GM21786 (cell line): Measurements from ENCODE around the gene ANKRD6.

Source experiments
- ATAC-seq: cut with Tn5 transposase; IDR thresholded peaks from one replicate; pipeline ENCODE4 v1.9.1; 2021; ENCODE audit not compliant: unreplicated experiment

Gene ANKRD6

GRCh38 chr6:89464295-89464694, 31.3 kb downstream of the ANKRD6 start:
- no peak for ATAC-seq

- ATAC-seq: no peak
Measured at GRCh38 chr6:89467437-89467836, 34.5 kb downstream of the ANKRD6 start.

- no peak for ATAC-seq
Measured at GRCh38 chr6:89468998-89469397, 36.0 kb downstream of the ANKRD6 start.

DNA sequence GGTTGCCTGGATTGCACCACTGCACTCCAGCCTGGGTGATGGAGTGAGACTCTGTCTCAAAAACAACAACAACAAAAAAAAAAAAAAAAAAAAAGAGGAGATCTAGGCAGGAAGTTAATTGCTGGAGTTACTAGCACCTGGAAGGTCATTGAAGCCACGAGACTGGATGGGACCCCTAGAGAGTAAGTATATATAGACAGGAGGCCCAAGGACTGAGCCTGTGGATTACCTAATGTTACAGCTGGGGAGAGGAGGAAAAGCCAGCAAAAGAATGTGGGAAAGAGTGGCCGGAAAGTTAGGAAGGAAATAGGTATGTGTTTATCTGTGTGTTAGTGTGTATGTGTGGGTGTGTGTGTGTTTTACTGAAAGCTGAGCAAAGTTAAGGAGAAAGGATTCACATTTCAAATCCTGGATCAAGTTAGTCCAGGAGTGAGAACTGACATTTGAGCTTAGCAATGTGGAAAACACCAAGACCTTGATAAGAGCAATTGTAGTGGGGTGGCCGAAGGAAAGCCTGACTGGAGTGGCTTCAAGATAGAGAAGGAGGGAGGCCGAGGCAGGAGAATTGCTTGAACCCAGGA, 38.4 kb downstream of the ANKRD6 start:
- ATAC-seq: no peak

GRCh38 chr6:89475101-89475500, 42.1 kb downstream of the ANKRD6 start:
- no peak for ATAC-seq

DNA sequence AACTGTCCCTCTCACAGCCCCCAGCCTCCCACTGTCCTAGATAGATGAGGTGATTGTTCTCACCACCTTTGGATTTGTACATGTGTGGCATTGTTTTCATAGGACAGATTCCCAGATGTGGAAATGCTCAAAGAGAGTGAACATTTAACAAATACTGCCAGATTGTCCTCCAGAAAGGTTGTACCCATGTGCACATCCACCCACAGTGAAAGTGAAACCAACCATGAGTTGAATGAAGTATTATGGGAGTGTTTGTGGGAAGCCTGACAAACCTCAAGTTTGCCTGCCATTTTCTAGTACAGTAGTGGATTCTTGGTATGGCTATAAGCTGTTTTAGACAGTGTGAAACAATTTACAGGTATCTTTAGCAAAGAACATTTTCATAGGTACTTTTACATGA, 42.7 kb downstream of the ANKRD6 start:
- ATAC-seq: no peak

DNA sequence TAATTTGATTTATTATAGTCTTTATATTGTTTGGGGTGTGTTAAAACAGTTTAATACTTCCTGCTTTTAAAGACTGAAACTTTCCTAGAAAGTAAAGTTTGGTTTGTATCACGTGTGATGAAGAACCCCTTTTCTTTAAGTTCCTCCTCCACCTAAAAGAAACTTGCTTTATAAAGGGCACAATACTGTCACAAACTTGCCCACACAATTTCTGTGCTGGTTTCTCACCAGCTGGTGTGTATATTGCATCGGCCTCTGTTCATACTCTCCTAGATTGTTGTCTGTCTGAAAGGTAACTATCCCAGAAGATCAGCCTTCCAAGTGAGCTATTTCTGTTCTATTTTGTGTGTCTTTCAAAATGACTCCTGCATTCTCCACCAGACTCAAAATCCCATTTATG, 46.9 kb downstream of the ANKRD6 start:
- no peak for ATAC-seq

GRCh38 chr6:89481695-89482094, 48.7 kb downstream of the ANKRD6 start:
- no peak for ATAC-seq

DNA sequence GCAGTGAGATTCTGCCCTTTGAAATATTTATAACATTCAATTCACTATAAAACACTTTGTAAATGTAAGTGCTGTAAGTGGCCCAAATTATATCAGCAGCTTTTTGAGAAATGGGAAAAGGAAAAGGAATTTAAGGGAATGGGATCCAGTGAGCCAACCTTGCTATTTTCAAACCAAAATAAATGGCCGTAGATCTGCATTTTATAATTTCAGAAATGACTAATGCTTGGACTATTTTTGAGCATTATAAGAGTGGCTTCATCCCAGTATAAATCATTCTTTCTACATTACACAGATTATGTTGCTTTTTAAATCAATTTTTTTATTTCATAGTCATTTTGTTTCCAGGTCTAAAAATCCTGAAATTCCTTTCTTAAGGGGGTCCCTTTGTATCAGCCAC, 49.2 kb downstream of the ANKRD6 start:
- ATAC-seq: no peak

- no peak for ATAC-seq
Measured at GRCh38 chr6:89483111-89483720, 50.3 kb downstream of the ANKRD6 start.

DNA sequence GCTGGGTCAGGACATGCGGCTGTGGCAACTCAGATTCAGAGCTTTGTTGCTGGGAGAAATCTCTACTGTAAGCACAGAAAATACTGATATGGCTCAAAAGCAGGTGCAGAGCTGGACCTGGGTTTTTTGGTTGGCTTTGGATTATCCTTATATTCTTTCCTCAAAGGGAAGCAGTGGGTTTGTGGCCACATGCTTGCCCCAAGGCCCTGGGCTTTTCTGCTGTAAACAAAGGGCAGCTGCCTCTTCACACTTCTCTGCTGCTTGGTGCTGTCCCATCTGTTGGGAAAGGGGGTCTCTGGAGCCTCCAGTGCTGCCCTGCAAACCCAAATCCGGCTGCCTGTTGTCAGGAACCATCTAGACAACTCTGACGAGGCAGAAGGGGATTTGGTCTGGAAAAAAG, 52.4 kb downstream of the ANKRD6 start:
- no peak for ATAC-seq

GRCh38 chr6:89487864-89488263, 54.9 kb downstream of the ANKRD6 start:
- no peak for ATAC-seq

GRCh38 chr6:89488438-89488837, 55.5 kb downstream of the ANKRD6 start:
- no peak for ATAC-seq

DNA sequence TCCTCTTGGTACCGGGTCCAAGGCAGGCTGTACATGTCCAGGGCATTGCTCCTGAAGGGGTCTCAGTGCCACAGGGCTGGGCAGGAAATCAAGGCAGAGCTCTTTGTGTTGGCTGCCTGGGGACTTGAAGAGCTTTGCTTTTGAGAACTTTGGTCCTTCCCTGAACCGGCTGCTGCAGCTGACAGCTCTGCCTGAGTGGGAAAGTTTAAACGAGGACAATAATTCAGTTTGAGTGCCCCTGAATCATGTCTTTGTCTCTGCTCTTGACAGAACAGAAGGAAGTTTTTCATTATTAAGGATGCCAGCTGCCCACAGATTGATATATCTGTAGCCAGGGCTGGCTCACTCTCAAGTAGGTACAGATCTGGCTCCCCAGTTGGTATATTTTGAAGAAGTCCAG, 56.1 kb downstream of the ANKRD6 start:
- ATAC-seq: no peak

GRCh38 chr6:89492025-89492640, 59.2 kb downstream of the ANKRD6 start:
- ATAC-seq: no peak

- ATAC-seq: no peak
Measured at GRCh38 chr6:89494131-89494793, 61.3 kb downstream of the ANKRD6 start.

- ATAC-seq: no peak
Measured at GRCh38 chr6:89495961-89496535, 63.1 kb downstream of the ANKRD6 start.

GRCh38 chr6:89500611-89501010, 67.7 kb downstream of the ANKRD6 start:
- no peak for ATAC-seq

DNA sequence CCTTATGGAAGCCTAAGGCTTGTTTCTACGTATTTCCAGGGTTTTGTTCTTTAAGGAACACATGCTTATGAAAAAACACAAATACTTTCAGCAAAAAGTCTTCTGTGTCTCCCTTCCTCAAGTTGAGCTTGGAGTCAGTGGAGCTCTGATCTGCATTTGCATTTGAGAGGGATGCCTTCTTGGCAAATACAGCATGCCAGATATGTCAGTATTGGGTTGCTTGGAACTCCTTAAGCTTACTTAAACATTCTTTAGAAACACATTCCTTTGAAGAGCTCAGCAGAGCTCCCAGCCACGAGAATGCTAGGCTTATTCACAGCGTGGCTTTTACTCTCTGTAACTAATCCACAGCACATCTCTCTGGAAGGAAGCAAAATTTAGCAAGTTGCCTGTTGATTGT, 68.3 kb downstream of the ANKRD6 start:
- ATAC-seq: no peak

DNA sequence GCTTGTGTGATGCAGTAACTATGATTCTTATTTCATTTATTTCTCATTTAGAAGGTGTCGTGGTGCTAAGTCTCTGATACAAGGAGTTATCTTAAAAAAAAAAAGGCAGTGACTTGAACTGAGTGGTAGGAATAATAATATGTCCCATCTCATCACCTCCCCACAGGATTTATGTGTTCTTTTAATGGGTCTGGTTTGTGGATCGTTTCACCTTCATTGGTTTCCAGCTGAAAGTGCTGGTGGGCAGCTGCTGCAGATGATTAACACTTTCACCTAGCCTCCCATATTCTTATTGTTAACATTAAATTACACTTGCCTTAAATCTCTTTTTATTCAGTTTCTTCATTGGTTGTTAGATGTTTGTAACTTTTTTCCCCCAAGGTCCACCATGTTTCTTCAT, 68.8 kb downstream of the ANKRD6 start:
- ATAC-seq: no peak

- no peak for ATAC-seq
Measured at GRCh38 chr6:89503641-89504040, 70.7 kb downstream of the ANKRD6 start.

DNA sequence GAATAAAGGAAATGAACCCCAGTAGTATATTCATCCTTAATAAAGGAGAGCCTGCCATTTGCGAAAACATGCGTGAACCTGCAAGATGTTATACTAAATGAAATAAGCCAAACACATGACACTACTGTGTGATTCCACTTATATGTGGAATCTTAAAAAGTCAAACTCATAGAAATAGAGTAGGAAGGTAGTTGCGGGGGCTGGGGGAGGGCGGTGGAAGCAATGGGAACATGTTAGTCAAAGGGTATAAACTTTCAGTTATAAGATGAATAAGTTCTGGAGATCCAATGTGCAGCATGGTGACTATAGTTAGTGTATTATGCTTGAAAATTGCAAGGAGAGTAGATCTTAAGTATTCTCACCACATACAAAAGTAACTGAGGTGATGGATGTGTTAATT, 72.9 kb downstream of the ANKRD6 start:
- ATAC-seq: no peak
